K562 (cell line): ENCODE measurements around the gene EPS8L1. TPM values are rescaled to one million over a fixed set of nuclear protein-coding genes. Genes with fewer than 3 reads are reported as not detected.

Experiments used
- ATAC-seq: fragments of 200-7000 bp; cut with Tn5 transposase; 3 replicates; pipeline ENCODE4 v1.9.1; 2020; ENCODE audit warnings: moderate library complexity
- BruUV-seq: library from RNA; stranded (reverse); fragments of 400-500 nt; replicated peaks from 2 replicates; lab custom pipeline; 2021; lab: Mats Ljungman, UMichigan
- CTCF ChIA-PET: fragments of 300-600 bp; formaldehyde crosslinking; extraction: SDS; loops from one replicate; lab custom pipeline; 2021; ENCODE audit warnings: low intra/inter-chr PET ratio; lab: Yijun Ruan, JAX
- POLR2A ChIA-PET: fragments of 300-600, 350-650 bp; sonication (Branson Sonifier 250); formaldehyde crosslinking; extraction: SDS; loops from one replicate; lab custom pipeline; 2021; ENCODE audit warnings: antibody characterized with exemption, inconsistent platforms; lab: Yijun Ruan, JAX
- DNase-seq, 4 experiments: peaks; one replicate each; pipeline versions ENCODE4 v3.0.0 to v3.0.0-alpha.2; 2011 to 2018; ENCODE audit warnings: low spot score in 3 of 4, mixed read lengths in 3 of 4; ENCODE audit errors: extremely low read depth in 1 of 4
- FAIRE-seq: peaks from 2 replicates; lab custom pipeline; 2011; peaks lifted over from hg19 to GRCh38; lab: Jason Lieb, UNC
- H2AFZ ChIP-seq: 2 replicates; pipeline ENCODE4 v1.6.0; 2011; ENCODE audit warnings: low read depth, low read length, control low read depth, inconsistent platforms
- H3K27ac ChIP-seq: fragments of 200-600 bp; 3 replicates; pipeline ENCODE4 v1.8.0; 2011; ENCODE audit warnings: low read depth, mild to moderate bottlenecking, control low read depth, inconsistent platforms, low read length, moderate library complexity, mixed read lengths; ENCODE audit errors: extremely low read depth
- H3K27me3 ChIP-seq, 2 experiments: fragments of 300-600 bp in 1 of 2; 2 replicates in 1 of 2; 3 replicates in 1 of 2; pipeline versions ENCODE4 v1.6.0 to v1.8.0; 2011; ENCODE audit warnings: inconsistent platforms in 2 of 2, low read length in 2 of 2, mild to moderate bottlenecking in 1 of 2, mixed read lengths in 1 of 2, moderate library complexity in 1 of 2; ENCODE audit not compliant: control insufficient read depth in 2 of 2, insufficient read depth in 2 of 2
- H3K36me3 ChIP-seq: fragments of 300-600 bp; 3 replicates; pipeline ENCODE4 v1.8.0; 2011; ENCODE audit warnings: mild to moderate bottlenecking, low read length, inconsistent platforms; ENCODE audit not compliant: control insufficient read depth, insufficient read depth
- H3K4me1 ChIP-seq, 2 experiments: fragments of 200-600 bp in 1 of 2; replicated peaks in 1 of 2; 2 replicates in 1 of 2; 3 replicates in 1 of 2; pipeline versions ENCODE4 v1.5.1 to v1.8.0; 2011; ENCODE audit warnings: inconsistent platforms in 2 of 2, low read length in 2 of 2, mild to moderate bottlenecking in 1 of 2, mixed read lengths in 1 of 2, moderate library complexity in 1 of 2; ENCODE audit not compliant: control insufficient read depth in 2 of 2, insufficient read depth in 2 of 2
- H3K4me2 ChIP-seq: 2 replicates; pipeline ENCODE4 v1.6.1; 2011; ENCODE audit warnings: low read length, control low read depth, inconsistent platforms, mixed read lengths; ENCODE audit not compliant: insufficient read depth
- H3K4me3 ChIP-seq: fragments of 200-600 bp; sonication (generic), shearing (Covaris generic); 2 replicates; pipeline ENCODE4 v1.5.1; 2016; ENCODE audit warnings: control low read depth, inconsistent platforms
- H3K79me2 ChIP-seq: fragments of 200-600 bp; 3 replicates; pipeline ENCODE4 v1.8.0; 2011; ENCODE audit warnings: low read length, inconsistent platforms; ENCODE audit not compliant: control insufficient read depth, insufficient read depth
- H3K9ac ChIP-seq, 2 experiments: 2 replicates each; pipeline versions ENCODE4 v1.6.0 to v1.6.1; 2011; ENCODE audit warnings: low read depth in 2 of 2, low read length in 2 of 2, control low read depth in 1 of 2, inconsistent platforms in 1 of 2, mild to moderate bottlenecking in 1 of 2, mixed read lengths in 1 of 2; ENCODE audit not compliant: insufficient read depth in 1 of 2
- H3K9me1 ChIP-seq: one replicate; pipeline ENCODE4 v1.6.0; 2011; ENCODE audit warnings: inconsistent platforms, mild to moderate bottlenecking, low read length, moderate library complexity; ENCODE audit not compliant: control insufficient read depth, insufficient read depth
- H3K9me3 ChIP-seq: replicated peaks from 2 replicates; pipeline ENCODE4 v1.5.1; 2011; ENCODE audit warnings: low read depth, low read length, inconsistent platforms; ENCODE audit not compliant: control insufficient read depth, insufficient read depth
- H4K20me1 ChIP-seq: replicated peaks from 2 replicates; pipeline ENCODE4 v1.6.1; 2011; ENCODE audit warnings: low read length, inconsistent platforms, mixed read lengths; ENCODE audit not compliant: control insufficient read depth, insufficient read depth
- ARID1B ChIP-seq: fragments of 450-650 bp; IDR thresholded peaks from 2 replicates; pipeline ENCODE4 v1.6.1; 2016; ENCODE audit warnings: antibody characterized with exemption, mild to moderate bottlenecking, inconsistent platforms
- CCNT2 ChIP-seq: IDR thresholded peaks from 2 replicates; pipeline ENCODE4 v1.6.1; 2011; ENCODE audit warnings: borderline replicate concordance, low read depth, mild to moderate bottlenecking, moderate library complexity, mixed read lengths, low read length; ENCODE audit not compliant: insufficient read length; ENCODE audit errors: extremely low read depth
- KDM1A ChIP-seq, 2 experiments: fragments of 450-650 bp; IDR thresholded peaks; 2 replicates each; pipeline ENCODE4 v1.6.1; 2016; ENCODE audit warnings: mild to moderate bottlenecking in 2 of 2
- MCM2 ChIP-seq: fragments of 450-650 bp; IDR thresholded peaks from 2 replicates; pipeline ENCODE4 v1.6.1; 2017; ENCODE audit warnings: low read depth, mild to moderate bottlenecking
- NFIC ChIP-seq: fragments of 450-650 bp; IDR thresholded peaks from 2 replicates; pipeline ENCODE4 v1.6.1; 2017; ENCODE audit warnings: mild to moderate bottlenecking, inconsistent platforms
- NFIX ChIP-seq: fragments of 250-450 bp; sonication (Bioruptor Pico); IDR thresholded peaks from 2 replicates; pipeline ENCODE4 v1.4.0; 2020; ENCODE audit warnings: low read depth, mild to moderate bottlenecking, moderate library complexity
- PML ChIP-seq: IDR thresholded peaks from 2 replicates; pipeline ENCODE4 v1.6.1; 2012; ENCODE audit warnings: low read length, inconsistent platforms
- RFX1 ChIP-seq: fragments of 450-650 bp; IDR thresholded peaks from 2 replicates; pipeline ENCODE4 v1.6.1; 2016; ENCODE audit warnings: mild to moderate bottlenecking, moderate library complexity
- THRB ChIP-seq: fragments of 450-650 bp; formaldehyde crosslinking; conservative IDR thresholded peaks from 2 replicates; pipeline ENCODE4 v1.4.0; 2022; ENCODE audit warnings: mild to moderate bottlenecking, missing genetic modification characterization
- VEZF1 ChIP-seq: fragments of 200-800 bp; sonication (Bioruptor generic); IDR thresholded peaks from 2 replicates; pipeline ENCODE4 v1.6.1; 2017; ENCODE audit warnings: missing genetic modification characterization, missing compliant biosample characterization
- ZBTB7A ChIP-seq: IDR thresholded peaks from 2 replicates; pipeline ENCODE4 v1.6.1; 2011; ENCODE audit warnings: low read depth, mild to moderate bottlenecking, low read length, moderate library complexity, borderline replicate concordance; ENCODE audit not compliant: control insufficient read depth
- ZNF311 ChIP-seq: fragments of 250-450 bp; sonication (Bioruptor Pico); IDR thresholded peaks from 2 replicates; pipeline ENCODE4 v1.4.0; 2020; ENCODE audit warnings: mild to moderate bottlenecking, moderate library complexity
- WGBS: fragments of 100-300 bp; shearing (Covaris generic); methylation state at CpG from one replicate; pipeline ENCODE4 v1.1.6; 2016; ENCODE audit warnings: low coverage, mixed read lengths; ENCODE audit not compliant: insufficient coverage; ENCODE audit errors: missing lambda C conversion rate; 5-methylcytosine and 5-hydroxymethylcytosine counted together
- in situ Hi-C: fragments of 300-500 bp; cut with MboI; formaldehyde crosslinking; loops from 4 replicates; pipeline ENCODE4 v1.15.0; 2018; ENCODE audit warnings: inconsistent platforms, mixed read lengths
- intact Hi-C: fragments of 100-400 bp; cut with micrococcal nuclease; formaldehyde crosslinking; loops from 2 replicates; pipeline ENCODE4 v1.14.2; 2022
- polyA plus RNA-seq, 8 experiments: library from polyadenylated mRNA; depleted of rRNA in 4 of 8; stranded (reverse) in 5 of 8; unstranded in 3 of 8; fragments of >200 nt; fragmentation: Nextera tagmentation in 2 of 8; fragmentation: Illumina TruSeq in 1 of 8; extraction: Ambion mirVana in 2 of 8; extraction: Trizol in 1 of 8; gene quantifications; 2 replicates each; pipeline versions ENCODE4 v1.2.1 to v1.2.3, GENCODE V29; 2011 to 2014; ENCODE audit warnings: inconsistent platforms in 1 of 8, missing spikeins in 1 of 8
- total RNA-seq, 7 experiments: library from RNA; depleted of rRNA in 6 of 7; stranded (reverse); fragments of >200 nt in 6 of 7; fragmentation: Illumina TruSeq in 2 of 7; extraction: Trizol in 2 of 7; gene quantifications; 2 replicates each; pipeline versions ENCODE4 v1.2.1 to v1.2.3, GENCODE V29; 2011 to 2021; ENCODE audit warnings: low replicate concordance in 1 of 7
- TF ChIP-seq, protein P1 (sequence below): fragments of 450-650 bp; IDR thresholded peaks from 2 replicates; pipeline ENCODE4 v1.6.1; 2016
- TF ChIP-seq, protein P2 (sequence below): fragments of 450-650 bp; IDR thresholded peaks from 2 replicates; pipeline ENCODE4 v1.6.1; 2018; ENCODE audit not compliant: partially characterized antibody

EPS8L1 gene
- total and polyA plus RNA-seq, 9 of the 15 experiments (the other 6 are each of a cell fraction or from before 2014, with no cell fraction given) = 0.35 to 22.1 (median 11.9) TPM

GRCh38 chr19:55071129-55071502, 4.6 kb upstream of the EPS8L1 start:
- no peak overlapping the region for H3K4me3 ChIP-seq
- in situ Hi-C loops (no loop called here), intact Hi-C loops (no loop called here)
- CTCF ChIA-PET = no interaction called here
- WGBS = 11% methylated on average over 6 of the region's 8 CpGs
- POLR2A ChIA-PET = interaction anchor here (0.5 to 5.9 kb wide), 3 partner anchors 9 to 404 kb away, joined by 3 to 32 read pairs (median 3); no protein-coding TSS in a partner anchor
- peak overlapping the region in 1 of 2 experiments; percentile 36; a peak in 1 of 4 replicates for H3K9ac ChIP-seq
- ATAC-seq = peak; percentile 66
- H3K9me1 ChIP-seq = no peaks in the 10 kb centered on the region
- DNase-seq = peak in 3 of 4 experiments; percentile 42 to 67 (median 57)
- H3K27me3 ChIP-seq = peaks cover 5 to 8% of the 10 kb centered on the region in 2 experiments; a peak in 4 of 5 replicates
- no peak overlapping the region for H3K27ac ChIP-seq
- peaks cover 21 to 26% of the 10 kb centered on the region in 2 experiments for H3K4me1 ChIP-seq
- BruUV-seq = no TSS peak
- no peaks in the 10 kb centered on the region for H3K79me2 ChIP-seq
- peak; percentile 64 for FAIRE-seq
- H4K20me1 ChIP-seq = no peaks in the 10 kb centered on the region
- no peak overlapping the region for H2AFZ ChIP-seq
- H3K4me2 ChIP-seq = no peak overlapping the region
- H3K36me3 ChIP-seq = no peaks in the 10 kb centered on the region
- H3K9me3 ChIP-seq = no peaks in the 10 kb centered on the region
- TF ChIP-seq, protein P1, sequence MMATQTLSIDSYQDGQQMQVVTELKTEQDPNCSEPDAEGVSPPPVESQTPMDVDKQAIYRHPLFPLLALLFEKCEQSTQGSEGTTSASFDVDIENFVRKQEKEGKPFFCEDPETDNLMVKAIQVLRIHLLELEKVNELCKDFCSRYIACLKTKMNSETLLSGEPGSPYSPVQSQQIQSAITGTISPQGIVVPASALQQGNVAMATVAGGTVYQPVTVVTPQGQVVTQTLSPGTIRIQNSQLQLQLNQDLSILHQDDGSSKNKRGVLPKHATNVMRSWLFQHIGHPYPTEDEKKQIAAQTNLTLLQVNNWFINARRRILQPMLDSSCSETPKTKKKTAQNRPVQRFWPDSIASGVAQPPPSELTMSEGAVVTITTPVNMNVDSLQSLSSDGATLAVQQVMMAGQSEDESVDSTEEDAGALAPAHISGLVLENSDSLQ = peak; percentile 79
- peak; percentile 27; the same call in 1 of the 2 replicates for TF ChIP-seq ARID1B
- TF ChIP-seq, protein P2, sequence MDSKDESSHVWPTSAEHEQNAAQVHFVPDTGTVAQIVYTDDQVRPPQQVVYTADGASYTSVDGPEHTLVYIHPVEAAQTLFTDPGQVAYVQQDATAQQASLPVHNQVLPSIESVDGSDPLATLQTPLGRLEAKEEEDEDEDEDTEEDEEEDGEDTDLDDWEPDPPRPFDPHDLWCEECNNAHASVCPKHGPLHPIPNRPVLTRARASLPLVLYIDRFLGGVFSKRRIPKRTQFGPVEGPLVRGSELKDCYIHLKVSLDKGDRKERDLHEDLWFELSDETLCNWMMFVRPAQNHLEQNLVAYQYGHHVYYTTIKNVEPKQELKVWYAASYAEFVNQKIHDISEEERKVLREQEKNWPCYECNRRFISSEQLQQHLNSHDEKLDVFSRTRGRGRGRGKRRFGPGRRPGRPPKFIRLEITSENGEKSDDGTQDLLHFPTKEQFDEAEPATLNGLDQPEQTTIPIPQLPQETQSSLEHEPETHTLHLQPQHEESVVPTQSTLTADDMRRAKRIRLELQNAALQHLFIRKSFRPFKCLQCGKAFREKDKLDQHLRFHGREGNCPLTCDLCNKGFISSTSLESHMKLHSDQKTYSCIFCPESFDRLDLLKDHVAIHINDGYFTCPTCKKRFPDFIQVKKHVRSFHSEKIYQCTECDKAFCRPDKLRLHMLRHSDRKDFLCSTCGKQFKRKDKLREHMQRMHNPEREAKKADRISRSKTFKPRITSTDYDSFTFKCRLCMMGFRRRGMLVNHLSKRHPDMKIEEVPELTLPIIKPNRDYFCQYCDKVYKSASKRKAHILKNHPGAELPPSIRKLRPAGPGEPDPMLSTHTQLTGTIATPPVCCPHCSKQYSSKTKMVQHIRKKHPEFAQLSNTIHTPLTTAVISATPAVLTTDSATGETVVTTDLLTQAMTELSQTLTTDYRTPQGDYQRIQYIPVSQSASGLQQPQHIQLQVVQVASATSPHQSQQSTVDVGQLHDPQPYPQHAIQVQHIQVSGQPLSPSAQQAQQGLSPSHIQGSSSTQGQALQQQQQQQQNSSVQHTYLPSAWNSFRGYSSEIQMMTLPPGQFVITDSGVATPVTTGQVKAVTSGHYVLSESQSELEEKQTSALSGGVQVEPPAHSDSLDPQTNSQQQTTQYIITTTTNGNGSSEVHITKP = peak; percentile 43
- peak; percentile 65 for TF ChIP-seq VEZF1 (CRISPR knock-in tag)
- TF ChIP-seq ZNF311 = no peak
- no peak for TF ChIP-seq NFIX (CRISPR knock-in tag)
- no peak for TF ChIP-seq THRB (CRISPR knock-in tag)
- 0 out of 2 replicates have a peak, but pooled peaks have one; percentile 5 for TF ChIP-seq ZBTB7A
- TF ChIP-seq CCNT2 = no peak
- no peak for TF ChIP-seq RFX1
- TF ChIP-seq NFIC = peak; percentile 75
- 0 out of 4 replicates have a peak, but pooled peaks of 1 of the 2 experiments have one; percentile 3 for TF ChIP-seq KDM1A (IDR thresholded peaks at IDR 0.05)
- no peak for TF ChIP-seq MCM2
- TF ChIP-seq PML = no peak
